Adipocyte (in vitro differentiated cells): ENCODE results near the gene RUNX2.
A peak's percentile ranks its signal among the peaks of the same experiment; 100 is the strongest.

Experiments
- DNase-seq: peaks from one replicate; pipeline ENCODE4 v3.0.0-alpha.2; 2015; ENCODE audit warnings: low read depth
- H3K27me3 ChIP-seq: replicated peaks from 2 replicates; pipeline ENCODE4 v1.7.0; 2013; ENCODE audit warnings: mild to moderate bottlenecking, low read length, moderate library complexity; ENCODE audit not compliant: control insufficient read depth, insufficient read depth
- H3K36me3 ChIP-seq: 2 replicates; pipeline ENCODE4 v1.7.0; 2013; ENCODE audit warnings: low read length, mild to moderate bottlenecking, moderate library complexity; ENCODE audit not compliant: control insufficient read depth, insufficient read depth, severe bottlenecking
- H3K4me1 ChIP-seq: 2 replicates; pipeline ENCODE4 v1.7.0; 2013; ENCODE audit warnings: mild to moderate bottlenecking, low read length, moderate library complexity; ENCODE audit not compliant: control insufficient read depth, insufficient read depth
- H3K4me3 ChIP-seq: 2 replicates; pipeline ENCODE4 v1.7.0; 2013; ENCODE audit warnings: mild to moderate bottlenecking, low read length, moderate library complexity
- H3K9ac ChIP-seq: 2 replicates; pipeline ENCODE4 v1.7.0; 2013; ENCODE audit warnings: mild to moderate bottlenecking, low read length, moderate library complexity
- H3K9me3 ChIP-seq: 2 replicates; pipeline ENCODE4 v1.7.0; 2013; ENCODE audit warnings: mild to moderate bottlenecking, low read length, moderate library complexity; ENCODE audit not compliant: control insufficient read depth

Gene RUNX2

GRCh38 chr6:45533386-45533785 lies 205.3 kb downstream of the RUNX2 start:
- H3K4me3 ChIP-seq, result peak overlapping the region; percentile 74
- H3K4me1 ChIP-seq, result peaks cover 15% of the 10 kb centered on the region
- H3K36me3 ChIP-seq, result no peaks in the 10 kb centered on the region
- H3K9me3 ChIP-seq, result no peaks in the 10 kb centered on the region
- peak overlapping the region; percentile 68 for H3K9ac ChIP-seq
- peak; percentile 48 for DNase-seq
- H3K27me3 ChIP-seq, result no peaks in the 10 kb centered on the region

- Histone ChIP-seq H3K36me3 (no peaks in the 10 kb centered on the region), H3K9ac (no peak overlapping the region), H3K27me3 (no peaks in the 10 kb centered on the region), H3K4me3 (no peak overlapping the region), H3K9me3 (no peaks in the 10 kb centered on the region), H3K4me1 (peaks cover 32% of the 10 kb centered on the region)
- DNase-seq, result no peak
Measured at GRCh38 chr6:45535933-45536332, 207.8 kb downstream of the RUNX2 start.

- no peaks in the 10 kb centered on the region for H3K9me3 ChIP-seq
Measured at GRCh38 chr6:45537539-45537938, 209.4 kb downstream of the RUNX2 start.

GRCh38 chr6:45538641-45539547 lies 210.8 kb downstream of the RUNX2 start:
- Histone ChIP-seq H3K9ac (peak overlapping the region; percentile 76), H3K36me3 (no peaks in the 10 kb centered on the region), H3K27me3 (no peaks in the 10 kb centered on the region), H3K4me3 (peak overlapping the region; percentile 57), H3K4me1 (peaks cover 41% of the 10 kb centered on the region), H3K9me3 (no peaks in the 10 kb centered on the region)
- DNase-seq, result peak; percentile 57

More at GRCh38 chr6:45537539-45537938, 209.4 kb downstream of the RUNX2 start:
- H3K4me1 ChIP-seq, result peaks cover 37% of the 10 kb centered on the region
- no peaks in the 10 kb centered on the region for H3K36me3 ChIP-seq
- H3K27me3 ChIP-seq, result no peaks in the 10 kb centered on the region
- no peak for DNase-seq
- H3K4me3 ChIP-seq, result no peak overlapping the region
- H3K9ac ChIP-seq, result no peak overlapping the region

GRCh38 chr6:45540375-45540920 lies 212.3 kb downstream of the RUNX2 start:
- DNase-seq, result no peak
- peaks cover 51% of the 10 kb centered on the region for H3K4me1 ChIP-seq
- H3K4me3 ChIP-seq, result no peak overlapping the region
- no peaks in the 10 kb centered on the region for H3K9me3 ChIP-seq
- H3K36me3 ChIP-seq, result no peaks in the 10 kb centered on the region
- H3K27me3 ChIP-seq, result no peaks in the 10 kb centered on the region
- H3K9ac ChIP-seq, result no peak overlapping the region

GRCh38 chr6:45541934-45542333 lies 213.8 kb downstream of the RUNX2 start:
- no peaks in the 10 kb centered on the region for H3K27me3 ChIP-seq
- H3K9me3 ChIP-seq, result no peaks in the 10 kb centered on the region
- peaks cover 51% of the 10 kb centered on the region for H3K4me1 ChIP-seq
- no peak for DNase-seq
- H3K36me3 ChIP-seq, result peaks cover 2% of the 10 kb centered on the region
- H3K9ac ChIP-seq, result no peak overlapping the region
- no peak overlapping the region for H3K4me3 ChIP-seq

- Histone ChIP-seq H3K4me3 (peak overlapping the region; percentile 20), H3K36me3 (peaks cover 6% of the 10 kb centered on the region), H3K9me3 (no peaks in the 10 kb centered on the region), H3K27me3 (no peaks in the 10 kb centered on the region), H3K9ac (peak overlapping the region; percentile 47), H3K4me1 (peaks cover 46% of the 10 kb centered on the region)
- peak; percentile 68 for DNase-seq
Measured at GRCh38 chr6:45543298-45544235, 215.4 kb downstream of the RUNX2 start.

GRCh38 chr6:45545416-45545815 lies 217.3 kb downstream of the RUNX2 start:
- H3K4me3 ChIP-seq, result no peak overlapping the region
- H3K9ac ChIP-seq, result no peak overlapping the region
- DNase-seq, result no peak
- no peaks in the 10 kb centered on the region for H3K9me3 ChIP-seq
- peaks cover 32% of the 10 kb centered on the region for H3K4me1 ChIP-seq
- peaks cover 6% of the 10 kb centered on the region for H3K36me3 ChIP-seq
- H3K27me3 ChIP-seq, result no peaks in the 10 kb centered on the region

GRCh38 chr6:45548657-45549515 lies 220.8 kb downstream of the RUNX2 start:
- H3K4me3 ChIP-seq, result no peak overlapping the region
- H3K27me3 ChIP-seq, result no peaks in the 10 kb centered on the region
- H3K9ac ChIP-seq, result no peak overlapping the region
- H3K36me3 ChIP-seq, result peaks cover 6% of the 10 kb centered on the region
- no peak for DNase-seq
- peaks cover 10% of the 10 kb centered on the region for H3K4me1 ChIP-seq
- no peaks in the 10 kb centered on the region for H3K9me3 ChIP-seq

GRCh38 chr6:45552536-45552935 lies 224.4 kb downstream of the RUNX2 start:
- DNase-seq, result no peak
- Histone ChIP-seq H3K27me3 (no peaks in the 10 kb centered on the region), H3K4me3 (no peak overlapping the region), H3K9me3 (no peaks in the 10 kb centered on the region), H3K36me3 (no peaks in the 10 kb centered on the region), H3K9ac (no peak overlapping the region), H3K4me1 (peaks cover 22% of the 10 kb centered on the region)
